ENCODE measurements around the gene ARHGEF11.

GRCh38 chr1:156995412-156995811, 50.1 kb downstream of the ARHGEF11 start:
- TF ChIP-seq FOS (IDR thresholded peaks at IDR 0.05; ENCODE audit: low read depth, low read length) = no peak
- TF ChIP-seq CTCF (conservative IDR thresholded peaks at IDR 0.05; ENCODE audit: low read depth, low read length) = no peak
- TF ChIP-seq POLR2A (IDR thresholded peaks at IDR 0.05; ENCODE audit: low read depth, low read length) = no peak
- no peak for TF ChIP-seq MXI1 (IDR thresholded peaks at IDR 0.05; ENCODE audit: borderline replicate concordance, low read depth, low read length)
- no peak for TF ChIP-seq SMC3 (IDR thresholded peaks at IDR 0.05; ENCODE audit: low read depth, low read length)
- no peak for TF ChIP-seq RAD21 (IDR thresholded peaks at IDR 0.05; ENCODE audit: low read length)
- no peak for TF ChIP-seq CHD1 (IDR thresholded peaks at IDR 0.05; ENCODE audit: low read depth, low read length)

Data from IMR-90 (cell line).